SK-N-SH (cell line): Measurements from ENCODE around the gene DISP1. TPM values are rescaled to one million over a fixed set of nuclear protein-coding genes. Genes with fewer than 3 reads are reported as not detected.

Source experiments
- CTCF ChIA-PET: fragments of 300-600, 350-600 bp; formaldehyde crosslinking; extraction: SDS; loops from one replicate; lab custom pipeline; 2021; lab: Yijun Ruan, JAX
- POLR2A ChIA-PET: fragments of 350-600 bp; sonication (Branson Sonifier 250); formaldehyde crosslinking; extraction: SDS; loops from one replicate; lab custom pipeline; 2020; ENCODE audit warnings: antibody characterized with exemption, inconsistent platforms; lab: Yijun Ruan, JAX
- DNase-seq: peaks from one replicate; pipeline ENCODE4 v3.0.0; 2012
- H2AFZ ChIP-seq: fragments of 200-600 bp; sonication (generic); 2 replicates; pipeline ENCODE4 v1.8.1; 2016; ENCODE audit warnings: antibody characterized with exemption, mild to moderate bottlenecking, low read depth
- H3F3A ChIP-seq: fragments of 200-600 bp; sonication (generic); replicated peaks from 2 replicates; pipeline ENCODE3; 2016; ENCODE audit warnings: antibody characterized with exemption, mild to moderate bottlenecking; ENCODE audit not compliant: insufficient read depth
- H3K27ac ChIP-seq, 2 experiments: fragments of 200-500 bp in 1 of 2; fragments of 200-600 bp in 1 of 2; sonication (Bioruptor generic) in 1 of 2; sonication (generic), shearing (Covaris generic) in 1 of 2; 2 replicates each; pipeline versions ENCODE4 v1.5.1 to v1.6.1; 2014 to 2016; ENCODE audit warnings: low read depth in 2 of 2, inconsistent platforms in 1 of 2, low read length in 1 of 2, mild to moderate bottlenecking in 1 of 2, mixed read lengths in 1 of 2
- H3K27me3 ChIP-seq: fragments of 200-600 bp; sonication (generic), shearing (Covaris generic); 2 replicates; pipeline ENCODE4 v1.6.1; 2016; ENCODE audit warnings: mixed run types; ENCODE audit not compliant: insufficient read depth
- H3K36me3 ChIP-seq, 2 experiments: fragments of 200-500 bp in 1 of 2; fragments of 200-600 bp in 1 of 2; sonication (Bioruptor generic) in 1 of 2; sonication (generic) in 1 of 2; replicated peaks in 1 of 2; 2 replicates each; pipeline versions ENCODE3 to v1.5.1; 2014 to 2016; ENCODE audit warnings: low read length in 1 of 2, mild to moderate bottlenecking in 1 of 2; ENCODE audit not compliant: insufficient read depth in 2 of 2, control insufficient read depth in 1 of 2
- H3K4me1 ChIP-seq, 2 experiments: fragments of 200-500 bp in 1 of 2; fragments of 200-600 bp in 1 of 2; sonication (Bioruptor generic) in 1 of 2; sonication (generic), shearing (Covaris generic) in 1 of 2; 2 replicates each; pipeline versions ENCODE4 v1.5.1 to v1.6.1; 2014 to 2016; ENCODE audit warnings: low read depth in 1 of 2, low read length in 1 of 2, mixed run types in 1 of 2; ENCODE audit not compliant: insufficient read depth in 2 of 2, control insufficient read depth in 1 of 2
- H3K4me2 ChIP-seq: fragments of 200-600 bp; sonication (generic), shearing (Covaris generic); 2 replicates; pipeline ENCODE4 v1.6.1; 2017; ENCODE audit warnings: mixed run types
- H3K4me3 ChIP-seq, 2 experiments: fragments of 200-500 bp in 1 of 2; fragments of 200-600 bp in 1 of 2; sonication (Bioruptor generic) in 1 of 2; sonication (generic), shearing (Covaris generic) in 1 of 2; 2 replicates each; pipeline versions ENCODE4 v1.5.1 to v1.8.1; 2014 to 2016; ENCODE audit warnings: low read depth in 2 of 2, inconsistent platforms in 1 of 2, low read length in 1 of 2, mild to moderate bottlenecking in 1 of 2, mixed read lengths in 1 of 2, moderate library complexity in 1 of 2
- H3K79me2 ChIP-seq: fragments of 200-600 bp; sonication (generic); 2 replicates; pipeline ENCODE4 v1.8.1; 2017; ENCODE audit warnings: mild to moderate bottlenecking; ENCODE audit not compliant: insufficient read depth
- H3K9ac ChIP-seq: fragments of 200-600 bp; sonication (generic); 2 replicates; pipeline ENCODE4 v1.6.1; 2017; ENCODE audit warnings: mixed run types
- H3K9me2 ChIP-seq: fragments of 200-600 bp; sonication (generic); 2 replicates; pipeline ENCODE4 v1.6.1; 2017; ENCODE audit warnings: mixed run types
- H3K9me3 ChIP-seq: fragments of 200-600 bp; sonication (generic); 2 replicates; pipeline ENCODE4 v1.6.1; 2017; ENCODE audit warnings: mixed run types, mild to moderate bottlenecking, moderate library complexity
- H4K20me1 ChIP-seq: fragments of 200-600 bp; sonication (generic); 2 replicates; pipeline ENCODE4 v1.6.1; 2017; ENCODE audit warnings: mild to moderate bottlenecking, mixed run types; ENCODE audit not compliant: insufficient read depth
- EP300 ChIP-seq, 2 experiments: IDR thresholded peaks; 2 replicates each; pipeline versions ENCODE4 v1.4.0 to v1.6.1; 2012; ENCODE audit warnings: borderline replicate concordance in 1 of 2, low read depth in 1 of 2, low read length in 1 of 2
- FOSL2 ChIP-seq: IDR thresholded peaks from 2 replicates; pipeline ENCODE4 v1.4.0; 2012; ENCODE audit warnings: low read depth, mild to moderate bottlenecking, moderate library complexity, borderline replicate concordance
- FOXJ3 ChIP-seq: sonication (generic); formaldehyde crosslinking; IDR thresholded peaks from 2 replicates; pipeline ENCODE4 v1.5.1; 2020; ENCODE audit warnings: mild to moderate bottlenecking, missing genetic modification reagents
- FOXM1 ChIP-seq: IDR thresholded peaks from 2 replicates; pipeline ENCODE4 v1.4.0; 2012; ENCODE audit warnings: low read depth, mild to moderate bottlenecking
- GABPA ChIP-seq: IDR thresholded peaks from 2 replicates; pipeline ENCODE4 v1.4.0; 2012; ENCODE audit warnings: low read depth, mild to moderate bottlenecking
- GATA2 ChIP-seq: sonication (generic); formaldehyde crosslinking; IDR thresholded peaks from 2 replicates; pipeline ENCODE4 v1.5.0; 2020; ENCODE audit warnings: mild to moderate bottlenecking, missing genetic modification reagents
- JUND ChIP-seq: IDR thresholded peaks from 2 replicates; pipeline ENCODE4 v1.4.0; 2012
- MEF2A ChIP-seq: IDR thresholded peaks from 2 replicates; pipeline ENCODE4 v1.4.0; 2012; ENCODE audit warnings: low read depth, borderline replicate concordance
- MXI1 ChIP-seq: IDR thresholded peaks from 2 replicates; pipeline ENCODE4 v1.6.1; 2012; ENCODE audit warnings: mild to moderate bottlenecking, low read depth, low read length, improper control_type of control experiment
- NFIC ChIP-seq: IDR thresholded peaks from 2 replicates; pipeline ENCODE4 v1.4.0; 2012; ENCODE audit warnings: borderline replicate concordance
- NRF1 ChIP-seq: IDR thresholded peaks from 2 replicates; pipeline ENCODE4 v1.6.1; 2012; ENCODE audit warnings: low read depth, mild to moderate bottlenecking, low read length
- RAD21 ChIP-seq: IDR thresholded peaks from 2 replicates; pipeline ENCODE4 v1.6.1; 2012; ENCODE audit warnings: mild to moderate bottlenecking, low read length
- RFX5 ChIP-seq: IDR thresholded peaks from 2 replicates; pipeline ENCODE4 v1.6.1; 2012; ENCODE audit warnings: mild to moderate bottlenecking, improper control_type of control experiment, low read length
- RXRA ChIP-seq: IDR thresholded peaks from 2 replicates; pipeline ENCODE4 v1.4.0; 2012; ENCODE audit warnings: low read depth, mild to moderate bottlenecking, borderline replicate concordance
- SIN3A ChIP-seq: IDR thresholded peaks from 2 replicates; pipeline ENCODE4 v1.6.1; 2012; ENCODE audit warnings: low read depth, mild to moderate bottlenecking, low read length, moderate library complexity, borderline replicate concordance
- TCF12 ChIP-seq: IDR thresholded peaks from 2 replicates; pipeline ENCODE4 v1.4.0; 2012
- WGBS: methylation state at CpG from one replicate; pipeline ENCODE4 v1.1.6; 2017; ENCODE audit warnings: low lambda C conversion rate; 5-methylcytosine and 5-hydroxymethylcytosine counted together
- polyA plus RNA-seq, 3 experiments: library from polyadenylated mRNA; depleted of rRNA; stranded (reverse); fragments of >200 nt; gene quantifications; 2 replicates each; pipeline ENCODE4 v1.2.3, GENCODE V29; 2012
- TF ChIP-seq, protein P1 (sequence below): fragments of 150-350 bp; IDR thresholded peaks from 2 replicates; pipeline ENCODE4 v1.6.1; 2017; ENCODE audit warnings: antibody characterized with exemption, low read length, low read depth, borderline replicate concordance
- TF ChIP-seq, protein P2 (sequence below): IDR thresholded peaks from 2 replicates; pipeline ENCODE4; 2012
- TF ChIP-seq, protein P3 (sequence below): IDR thresholded peaks from 2 replicates; pipeline ENCODE4 v1.4.0; 2012; ENCODE audit warnings: low read depth
- TF ChIP-seq, protein P4 (sequence below): IDR thresholded peaks from 2 replicates; pipeline ENCODE4 v1.6.1; 2012; ENCODE audit warnings: mild to moderate bottlenecking, low read depth, low read length, moderate library complexity

DISP1 gene
- polyA plus RNA-seq, 1 of the 3 experiments (the other 2 are of a cell fraction) = 4.4 TPM

DNA sequence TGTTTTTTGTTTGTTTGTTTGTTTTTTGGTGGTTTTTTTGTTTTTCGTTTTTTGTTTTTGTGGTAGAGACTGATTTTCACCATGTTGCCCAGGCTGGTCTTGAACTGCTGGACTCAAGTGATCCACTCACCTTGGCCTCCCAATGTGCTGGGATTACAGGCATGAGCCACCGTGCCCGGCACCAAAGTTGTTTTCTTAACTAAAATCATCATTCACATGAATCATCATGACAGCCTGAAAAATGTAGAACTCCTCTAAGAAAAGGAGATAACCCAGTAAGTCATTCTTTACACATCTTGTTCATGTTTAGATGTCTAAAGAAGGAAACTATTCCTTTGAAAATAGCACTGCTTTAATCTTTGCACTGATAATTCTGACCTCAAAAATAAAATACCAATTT lies 37.5 kb downstream of the DISP1 start:
- Histone ChIP-seq H3K79me2 (no peaks in the 10 kb centered on the region; the same call in 1 of the 2 replicates), H3K9me3 (no peaks in the 10 kb centered on the region), H3K9ac (no peak overlapping the region), H3F3A (no peaks in the 10 kb centered on the region), H3K4me2 (no peak overlapping the region), H2AFZ (no peak overlapping the region), H3K36me3 (peaks cover 0 to 3% of the 10 kb centered on the region in 2 experiments), H3K4me1 (no peaks in the 10 kb centered on the region), H3K4me3 (no peak overlapping the region), H3K27me3 (no peaks in the 10 kb centered on the region), H3K27ac (no peak overlapping the region), H3K9me2 (no peaks in the 10 kb centered on the region), H4K20me1 (no peaks in the 10 kb centered on the region)
- WGBS = 88% methylated on average over 3 of the region's 3 CpGs
- DNase-seq = no peak
- ChIA-PET CTCF (no interaction called here), POLR2A (no interaction called here)
- TF ChIP-seq, protein P1, sequence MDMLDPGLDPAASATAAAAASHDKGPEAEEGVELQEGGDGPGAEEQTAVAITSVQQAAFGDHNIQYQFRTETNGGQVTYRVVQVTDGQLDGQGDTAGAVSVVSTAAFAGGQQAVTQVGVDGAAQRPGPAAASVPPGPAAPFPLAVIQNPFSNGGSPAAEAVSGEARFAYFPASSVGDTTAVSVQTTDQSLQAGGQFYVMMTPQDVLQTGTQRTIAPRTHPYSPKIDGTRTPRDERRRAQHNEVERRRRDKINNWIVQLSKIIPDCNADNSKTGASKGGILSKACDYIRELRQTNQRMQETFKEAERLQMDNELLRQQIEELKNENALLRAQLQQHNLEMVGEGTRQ = no peak
- TF ChIP-seq NFIC (no peak), JUND (no peak), FOXM1 (no peak), GABPA (no peak)
- TF ChIP-seq, protein P2, sequence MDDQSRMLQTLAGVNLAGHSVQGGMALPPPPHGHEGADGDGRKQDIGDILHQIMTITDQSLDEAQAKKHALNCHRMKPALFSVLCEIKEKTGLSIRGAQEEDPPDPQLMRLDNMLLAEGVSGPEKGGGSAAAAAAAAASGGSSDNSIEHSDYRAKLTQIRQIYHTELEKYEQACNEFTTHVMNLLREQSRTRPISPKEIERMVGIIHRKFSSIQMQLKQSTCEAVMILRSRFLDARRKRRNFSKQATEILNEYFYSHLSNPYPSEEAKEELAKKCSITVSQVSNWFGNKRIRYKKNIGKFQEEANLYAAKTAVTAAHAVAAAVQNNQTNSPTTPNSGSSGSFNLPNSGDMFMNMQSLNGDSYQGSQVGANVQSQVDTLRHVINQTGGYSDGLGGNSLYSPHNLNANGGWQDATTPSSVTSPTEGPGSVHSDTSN = peak; percentile 43; the same call in 1 of the 2 replicates

DNA sequence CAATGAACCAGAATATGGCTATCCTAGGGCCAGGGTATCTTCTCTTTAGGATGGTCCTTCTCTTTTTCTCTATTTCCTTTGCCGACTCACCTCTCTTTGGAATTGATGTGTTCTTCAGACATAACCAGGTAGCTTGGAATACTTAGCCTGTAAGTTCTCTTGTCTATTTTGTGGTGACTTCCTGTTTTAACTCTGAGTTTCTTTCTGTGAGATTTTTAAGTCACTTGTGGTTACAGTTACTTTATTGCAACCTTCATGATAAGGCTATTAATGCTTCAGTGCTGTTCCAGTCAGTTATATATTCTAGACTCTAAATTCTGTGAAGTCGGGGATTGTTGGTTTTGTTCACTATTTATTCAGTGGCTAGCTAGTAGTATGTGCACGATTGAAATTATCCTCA lies 46.2 kb downstream of the DISP1 start:
- CTCF ChIA-PET = interaction anchor here (1.8 kb wide), 1 partner anchor 10 kb away, joined by 6 read pairs; no protein-coding TSS in a partner anchor
- TF ChIP-seq FOSL2 = no peak
- no peak for TF ChIP-seq MXI1
- TF ChIP-seq, protein P3, sequence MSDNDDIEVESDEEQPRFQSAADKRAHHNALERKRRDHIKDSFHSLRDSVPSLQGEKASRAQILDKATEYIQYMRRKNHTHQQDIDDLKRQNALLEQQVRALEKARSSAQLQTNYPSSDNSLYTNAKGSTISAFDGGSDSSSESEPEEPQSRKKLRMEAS = no peak
- TF ChIP-seq RXRA = no peak
- TF ChIP-seq RAD21 = no peak
- TF ChIP-seq, protein P1 = no peak
- no peak for TF ChIP-seq NRF1
- no peak for TF ChIP-seq SIN3A
- TF ChIP-seq GATA2 = no peak
- TF ChIP-seq TCF12 = no peak
- TF ChIP-seq FOXJ3 = no peak
- TF ChIP-seq MEF2A = no peak
- TF ChIP-seq, protein P4, sequence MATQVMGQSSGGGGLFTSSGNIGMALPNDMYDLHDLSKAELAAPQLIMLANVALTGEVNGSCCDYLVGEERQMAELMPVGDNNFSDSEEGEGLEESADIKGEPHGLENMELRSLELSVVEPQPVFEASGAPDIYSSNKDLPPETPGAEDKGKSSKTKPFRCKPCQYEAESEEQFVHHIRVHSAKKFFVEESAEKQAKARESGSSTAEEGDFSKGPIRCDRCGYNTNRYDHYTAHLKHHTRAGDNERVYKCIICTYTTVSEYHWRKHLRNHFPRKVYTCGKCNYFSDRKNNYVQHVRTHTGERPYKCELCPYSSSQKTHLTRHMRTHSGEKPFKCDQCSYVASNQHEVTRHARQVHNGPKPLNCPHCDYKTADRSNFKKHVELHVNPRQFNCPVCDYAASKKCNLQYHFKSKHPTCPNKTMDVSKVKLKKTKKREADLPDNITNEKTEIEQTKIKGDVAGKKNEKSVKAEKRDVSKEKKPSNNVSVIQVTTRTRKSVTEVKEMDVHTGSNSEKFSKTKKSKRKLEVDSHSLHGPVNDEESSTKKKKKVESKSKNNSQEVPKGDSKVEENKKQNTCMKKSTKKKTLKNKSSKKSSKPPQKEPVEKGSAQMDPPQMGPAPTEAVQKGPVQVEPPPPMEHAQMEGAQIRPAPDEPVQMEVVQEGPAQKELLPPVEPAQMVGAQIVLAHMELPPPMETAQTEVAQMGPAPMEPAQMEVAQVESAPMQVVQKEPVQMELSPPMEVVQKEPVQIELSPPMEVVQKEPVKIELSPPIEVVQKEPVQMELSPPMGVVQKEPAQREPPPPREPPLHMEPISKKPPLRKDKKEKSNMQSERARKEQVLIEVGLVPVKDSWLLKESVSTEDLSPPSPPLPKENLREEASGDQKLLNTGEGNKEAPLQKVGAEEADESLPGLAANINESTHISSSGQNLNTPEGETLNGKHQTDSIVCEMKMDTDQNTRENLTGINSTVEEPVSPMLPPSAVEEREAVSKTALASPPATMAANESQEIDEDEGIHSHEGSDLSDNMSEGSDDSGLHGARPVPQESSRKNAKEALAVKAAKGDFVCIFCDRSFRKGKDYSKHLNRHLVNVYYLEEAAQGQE = no peak
- TF ChIP-seq RFX5 = no peak
- TF ChIP-seq EP300 (IDR thresholded peaks at IDR 0.05; ENCODE audit: borderline replicate concordance in 1 of 2, low read depth in 1 of 2, low read length in 1 of 2) = no peak
- Histone ChIP-seq H3K4me1 (no peaks in the 10 kb centered on the region), H3K27me3 (no peaks in the 10 kb centered on the region), H2AFZ (no peak overlapping the region), H3K79me2 (no peaks in the 10 kb centered on the region; the same call in 1 of the 2 replicates), H3K9me3 (no peaks in the 10 kb centered on the region), H3K27ac (no peak overlapping the region), H3K9ac (no peak overlapping the region), H3K9me2 (no peaks in the 10 kb centered on the region), H3K4me2 (no peak overlapping the region), H4K20me1 (no peaks in the 10 kb centered on the region), H3K4me3 (no peak overlapping the region), H3F3A (no peaks in the 10 kb centered on the region), H3K36me3 (peaks cover 0 to 14% of the 10 kb centered on the region in 2 experiments)
- WGBS = 68% methylated on average over 3 of the region's 3 CpGs
- no peak for DNase-seq
- POLR2A ChIA-PET = no interaction called here
